ENCODE results near the gene DET1.
"Not testable (repeated sequence)": the region's sequence is repeated elsewhere in the genome, so short reads cannot be mapped to it uniquely, and the experiment has no call there.

The DET1 gene

DNA sequence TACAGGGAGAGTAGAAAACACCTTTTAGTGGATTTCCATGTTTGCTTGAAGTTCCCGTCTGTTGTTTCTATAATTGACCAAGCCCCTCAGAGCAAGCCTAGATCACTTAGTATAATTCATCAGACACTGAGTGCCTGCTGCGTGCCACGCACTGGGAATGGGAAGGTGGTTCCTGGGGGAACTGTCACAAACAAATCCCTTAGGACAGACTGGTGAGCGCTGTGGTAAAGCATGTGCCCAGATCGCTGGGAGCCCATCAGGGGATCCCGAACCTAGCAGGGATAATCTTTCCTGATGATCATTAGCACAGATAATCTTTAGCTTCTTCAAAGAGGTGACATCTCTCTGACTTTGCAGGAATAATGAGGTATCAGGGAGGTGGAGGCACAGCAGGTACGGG is 69.4 kb downstream of the DET1 start:
- Histone ChIP-seq H4K20me1 (ENCODE audit: control insufficient read depth, insufficient read depth, low read depth, low read length) (no peaks in the 10 kb centered on the region; the same call in 1 of the 2 replicates), H3K4me1 (ENCODE audit: control insufficient read depth, low read length) (peaks cover 12% of the 10 kb centered on the region), H3K9me3 (ENCODE audit: control insufficient read depth, insufficient read depth, low read length) (no peaks in the 10 kb centered on the region), H3K79me2 (ENCODE audit: control insufficient read depth, low read length) (peaks cover 2% of the 10 kb centered on the region; the same call in 1 of the 2 replicates), H3K4me3 (ENCODE audit: low read length) (no peak overlapping the region), H3K9me2 (replicated peaks; ENCODE audit: control insufficient read depth, low read length) (no peaks in the 10 kb centered on the region), H3K27ac (ENCODE audit: low read depth, low read length) (no peak overlapping the region), H3K36me3 (ENCODE audit: control insufficient read depth, low read length) (peaks cover 45% of the 10 kb centered on the region), H3K4me2 (ENCODE audit: low read length) (no peak overlapping the region), H3K27me3 (ENCODE audit: control insufficient read depth, low read length) (no peaks in the 10 kb centered on the region), H3F3A (ENCODE audit: control insufficient read depth, insufficient read depth) (no peaks in the 10 kb centered on the region)
- TF ChIP-seq, protein P1, sequence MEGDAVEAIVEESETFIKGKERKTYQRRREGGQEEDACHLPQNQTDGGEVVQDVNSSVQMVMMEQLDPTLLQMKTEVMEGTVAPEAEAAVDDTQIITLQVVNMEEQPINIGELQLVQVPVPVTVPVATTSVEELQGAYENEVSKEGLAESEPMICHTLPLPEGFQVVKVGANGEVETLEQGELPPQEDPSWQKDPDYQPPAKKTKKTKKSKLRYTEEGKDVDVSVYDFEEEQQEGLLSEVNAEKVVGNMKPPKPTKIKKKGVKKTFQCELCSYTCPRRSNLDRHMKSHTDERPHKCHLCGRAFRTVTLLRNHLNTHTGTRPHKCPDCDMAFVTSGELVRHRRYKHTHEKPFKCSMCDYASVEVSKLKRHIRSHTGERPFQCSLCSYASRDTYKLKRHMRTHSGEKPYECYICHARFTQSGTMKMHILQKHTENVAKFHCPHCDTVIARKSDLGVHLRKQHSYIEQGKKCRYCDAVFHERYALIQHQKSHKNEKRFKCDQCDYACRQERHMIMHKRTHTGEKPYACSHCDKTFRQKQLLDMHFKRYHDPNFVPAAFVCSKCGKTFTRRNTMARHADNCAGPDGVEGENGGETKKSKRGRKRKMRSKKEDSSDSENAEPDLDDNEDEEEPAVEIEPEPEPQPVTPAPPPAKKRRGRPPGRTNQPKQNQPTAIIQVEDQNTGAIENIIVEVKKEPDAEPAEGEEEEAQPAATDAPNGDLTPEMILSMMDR (IDR thresholded peaks at IDR 0.05; ENCODE audit: low read depth, low read length, poor library complexity, severe bottlenecking) = no peak
- TF ChIP-seq EZH2phosphoT487 (IDR thresholded peaks at IDR 0.05; ENCODE audit: borderline replicate concordance, low read length) = no peak

DNA sequence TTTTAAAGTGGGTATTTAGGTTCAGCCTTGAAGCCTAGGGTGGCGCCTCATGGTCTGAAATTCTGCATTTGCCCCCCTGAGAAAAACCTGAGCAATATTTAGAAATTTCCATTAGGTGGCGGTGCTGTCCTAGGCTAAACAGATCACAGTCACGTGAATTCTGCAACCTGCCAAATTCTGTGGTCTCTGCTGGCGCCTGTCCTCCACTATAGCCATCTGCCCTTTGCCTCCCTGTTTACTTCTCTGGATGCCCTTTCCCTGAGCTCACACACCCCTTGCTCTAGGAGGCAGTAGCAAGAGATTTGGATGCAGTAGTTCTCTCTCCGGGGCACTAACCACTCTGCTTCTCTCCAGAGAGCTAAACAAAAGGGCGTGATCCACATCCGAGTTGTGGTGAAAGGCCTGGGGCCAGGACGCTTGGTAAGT is 69.8 kb downstream of the DET1 start:
- no peak for TF ChIP-seq EZH2phosphoT487 (IDR thresholded peaks at IDR 0.05; ENCODE audit: borderline replicate concordance, low read length)
- TF ChIP-seq, protein P1 (IDR thresholded peaks at IDR 0.05; ENCODE audit: low read depth, low read length, poor library complexity, severe bottlenecking) = peak; percentile 67
- peaks cover 7% of the 10 kb centered on the region for H3K4me1 ChIP-seq (ENCODE audit: control insufficient read depth, low read length)
- H3K36me3 ChIP-seq (ENCODE audit: control insufficient read depth, low read length) = peaks cover 50% of the 10 kb centered on the region
- H3K4me3 ChIP-seq (ENCODE audit: low read length) = no peak overlapping the region
- H3K9me2 ChIP-seq (replicated peaks; ENCODE audit: control insufficient read depth, low read length) = no peaks in the 10 kb centered on the region
- H4K20me1 ChIP-seq (ENCODE audit: control insufficient read depth, insufficient read depth, low read depth, low read length) = no peaks in the 10 kb centered on the region; the same call in 1 of the 2 replicates
- no peaks in the 10 kb centered on the region for H3K9me3 ChIP-seq (ENCODE audit: control insufficient read depth, insufficient read depth, low read length)
- H3F3A ChIP-seq (ENCODE audit: control insufficient read depth, insufficient read depth) = no peaks in the 10 kb centered on the region
- no peak overlapping the region for H3K27ac ChIP-seq (ENCODE audit: low read depth, low read length)
- H3K4me2 ChIP-seq (ENCODE audit: low read length) = no peak overlapping the region
- H3K79me2 ChIP-seq (ENCODE audit: control insufficient read depth, low read length) = peaks cover 7% of the 10 kb centered on the region; the same call in 1 of the 2 replicates
- no peaks in the 10 kb centered on the region for H3K27me3 ChIP-seq (ENCODE audit: control insufficient read depth, low read length)

DNA sequence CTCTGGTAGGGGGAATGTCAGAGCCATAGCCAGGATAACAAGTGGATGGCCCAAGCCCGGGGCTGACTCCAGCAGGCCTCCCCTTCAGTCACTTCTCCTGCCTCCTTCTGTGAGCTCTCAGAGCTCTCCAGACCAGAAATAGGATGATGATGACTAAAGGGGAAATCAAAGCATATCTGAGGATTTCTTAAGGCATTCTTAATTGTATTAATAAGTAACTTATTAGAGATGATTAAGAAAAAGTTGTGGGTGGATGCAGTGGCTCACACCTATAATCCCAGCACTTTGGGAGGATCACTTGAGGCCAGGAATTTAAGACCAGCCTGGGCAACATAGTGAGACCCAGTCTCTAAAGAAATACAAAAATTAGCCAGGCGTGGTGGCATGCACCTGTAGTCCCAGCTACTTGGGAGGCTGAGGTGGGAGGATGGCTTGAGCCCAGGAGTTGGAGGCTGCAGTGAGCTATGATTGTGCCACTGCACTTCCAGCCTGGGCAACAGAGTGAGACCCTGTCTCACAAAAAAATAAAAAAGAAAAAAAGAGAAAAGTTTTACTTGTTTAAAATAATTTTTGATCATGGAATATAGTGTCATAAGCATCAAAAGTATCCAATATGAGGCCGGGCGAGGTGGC is 72.7 kb downstream of the DET1 start:
- not testable (repeated sequence) for H3K9me3 ChIP-seq (ENCODE audit: control insufficient read depth, insufficient read depth, low read length); H4K20me1 ChIP-seq (ENCODE audit: control insufficient read depth, insufficient read depth, low read depth, low read length); H3K4me2 ChIP-seq (ENCODE audit: low read length); H3K27me3 ChIP-seq (ENCODE audit: control insufficient read depth, low read length); H3K27ac ChIP-seq (ENCODE audit: low read depth, low read length); H3K4me3 ChIP-seq (ENCODE audit: low read length); H3F3A ChIP-seq (ENCODE audit: control insufficient read depth, insufficient read depth); H3K9me2 ChIP-seq (replicated peaks; ENCODE audit: control insufficient read depth, low read length)
- Histone ChIP-seq H3K79me2 (ENCODE audit: control insufficient read depth, low read length) (peaks cover 32% of the 10 kb centered on the region), H3K36me3 (ENCODE audit: control insufficient read depth, low read length) (peaks cover 70% of the 10 kb centered on the region), H3K4me1 (ENCODE audit: control insufficient read depth, low read length) (peaks cover 13% of the 10 kb centered on the region)

DNA sequence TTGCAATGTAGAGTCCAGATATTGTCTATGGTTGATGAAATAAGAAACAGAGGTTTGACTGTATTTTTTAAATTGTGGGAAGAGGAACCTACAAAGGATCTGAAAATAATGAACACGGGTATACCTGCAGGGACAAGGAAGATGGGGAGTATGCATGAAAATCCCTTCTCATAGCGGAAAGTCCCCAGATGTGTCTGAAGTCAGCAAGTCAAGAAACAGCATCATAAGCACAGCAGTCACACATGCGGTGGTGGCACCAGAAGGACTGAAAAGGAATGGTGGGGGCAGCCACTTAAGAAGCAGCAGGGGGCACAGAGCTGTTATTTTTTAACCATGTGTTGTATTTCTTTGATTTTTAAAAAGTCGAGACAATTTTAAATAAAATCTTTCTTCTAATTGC is 74.3 kb downstream of the DET1 start:
- Histone ChIP-seq H3K27ac (ENCODE audit: low read depth, low read length) (no peak overlapping the region), H3K4me1 (ENCODE audit: control insufficient read depth, low read length) (peaks cover 19% of the 10 kb centered on the region), H3K27me3 (ENCODE audit: control insufficient read depth, low read length) (no peaks in the 10 kb centered on the region), H3K4me2 (ENCODE audit: low read length) (no peak overlapping the region), H3K9me2 (replicated peaks; ENCODE audit: control insufficient read depth, low read length) (no peaks in the 10 kb centered on the region), H4K20me1 (ENCODE audit: control insufficient read depth, insufficient read depth, low read depth, low read length) (no peaks in the 10 kb centered on the region; the same call in 1 of the 2 replicates), H3K4me3 (ENCODE audit: low read length) (no peak overlapping the region), H3F3A (ENCODE audit: control insufficient read depth, insufficient read depth) (no peaks in the 10 kb centered on the region), H3K36me3 (ENCODE audit: control insufficient read depth, low read length) (peaks cover 61% of the 10 kb centered on the region), H3K79me2 (ENCODE audit: control insufficient read depth, low read length) (peaks cover 46% of the 10 kb centered on the region), H3K9me3 (ENCODE audit: control insufficient read depth, insufficient read depth, low read length) (no peaks in the 10 kb centered on the region)
- TF ChIP-seq, protein P1 (IDR thresholded peaks at IDR 0.05; ENCODE audit: low read depth, low read length, poor library complexity, severe bottlenecking) = no peak
- no peak for TF ChIP-seq EZH2phosphoT487 (IDR thresholded peaks at IDR 0.05; ENCODE audit: borderline replicate concordance, low read length)
